PC-3 (cell line): ENCODE results near the gene PRKCE. TPM values are rescaled to one million over a fixed set of nuclear protein-coding genes. Genes with fewer than 3 reads are reported as not detected.
A peak's percentile ranks its signal among the peaks of the same experiment; 100 is the strongest.

Experiments
- ATAC-seq: fragments of 200-7000 bp; cut with Tn5 transposase; 2 replicates; pipeline ENCODE4 v1.9.1; 2020; ENCODE audit warnings: mild to moderate bottlenecking, moderate library complexity
- BruUV-seq: library from RNA; stranded (reverse); fragments of 400-500 nt; replicated peaks from 2 replicates; lab custom pipeline; 2021; lab: Mats Ljungman, UMichigan
- CTCF ChIA-PET: fragments of 300-600 bp; sonication (Branson Sonifier 250); formaldehyde crosslinking; loops from one replicate; lab custom pipeline; 2022; ENCODE audit warnings: antibody characterized with exemption; lab: Charles Lee
- POLR2A ChIA-PET: fragments of 300-600 bp; sonication (Branson Sonifier 250); formaldehyde crosslinking; loops from one replicate; lab custom pipeline; 2022; ENCODE audit warnings: antibody characterized with exemption; ENCODE audit not compliant: unreplicated experiment; lab: Charles Lee
- DNase-seq: peaks from one replicate; pipeline ENCODE4 v3.0.0-alpha.2; 2015
- H2AFZ ChIP-seq: fragments of 300-600 bp; sonication (generic); 2 replicates; pipeline ENCODE4 v1.6.0; 2016; ENCODE audit warnings: antibody characterized with exemption, low read length
- H3F3A ChIP-seq: fragments of 300-600 bp; sonication (generic); one replicate; pipeline ENCODE4 v1.6.0; 2017; ENCODE audit warnings: antibody characterized with exemption, low read length, control low read depth, mild to moderate bottlenecking; ENCODE audit not compliant: unreplicated experiment
- H3K27ac ChIP-seq: fragments of 300-600 bp; sonication (generic); 2 replicates; pipeline ENCODE4 v1.5.1; 2016; ENCODE audit warnings: mild to moderate bottlenecking, low read length
- H3K27me3 ChIP-seq: fragments of 300-600 bp; sonication (generic); 2 replicates; pipeline ENCODE4 v1.6.1; 2016; ENCODE audit warnings: low read length, mixed read lengths
- H3K36me3 ChIP-seq: fragments of 300-600 bp; sonication (generic); 2 replicates; pipeline ENCODE4 v1.6.1; 2016; ENCODE audit warnings: low read depth, mixed run types, low read length, mixed read lengths
- H3K4me1 ChIP-seq: fragments of 300-600 bp; sonication (generic); 2 replicates; pipeline ENCODE4 v1.5.1; 2016; ENCODE audit warnings: low read length; ENCODE audit not compliant: insufficient read depth
- H3K4me2 ChIP-seq: fragments of 300-600 bp; sonication (generic); 2 replicates; pipeline ENCODE4 v1.6.0; 2016; ENCODE audit warnings: low read length
- H3K4me3 ChIP-seq: fragments of 300-600 bp; sonication (generic); 2 replicates; pipeline ENCODE4 v1.5.1; 2016; ENCODE audit warnings: mild to moderate bottlenecking, low read length, mixed read lengths
- H3K79me2 ChIP-seq: fragments of 300-600 bp; sonication (generic); 2 replicates; pipeline ENCODE4 v1.6.1; 2017; ENCODE audit warnings: low read length, mixed read lengths
- H3K9ac ChIP-seq: fragments of 300-600 bp; sonication (generic); 2 replicates; pipeline ENCODE4 v1.6.0; 2016; ENCODE audit warnings: mild to moderate bottlenecking, low read length
- H3K9me2 ChIP-seq: fragments of 300-600 bp; sonication (generic); replicated peaks from 2 replicates; pipeline ENCODE4 v1.6.1; 2016; ENCODE audit warnings: mixed run types, low read length, mixed read lengths
- H3K9me3 ChIP-seq: fragments of 300-600 bp; sonication (generic); 2 replicates; pipeline ENCODE4 v1.6.1; 2016; ENCODE audit warnings: low read length, mixed read lengths
- H4K20me1 ChIP-seq: fragments of 300-600 bp; sonication (generic); 2 replicates; pipeline ENCODE4 v1.6.1; 2016; ENCODE audit warnings: low read length, mixed read lengths
- EZH2 ChIP-seq: fragments of 300-600 bp; sonication (generic); IDR thresholded peaks from one replicate; pipeline ENCODE4 v1.6.1; 2017; ENCODE audit warnings: antibody characterized with exemption, mild to moderate bottlenecking, low read length; ENCODE audit not compliant: unreplicated experiment
- EZH2phosphoT487 ChIP-seq: fragments of 300-600 bp; sonication (generic); IDR thresholded peaks from 2 replicates; pipeline ENCODE4 v1.6.1; 2018; ENCODE audit warnings: mild to moderate bottlenecking, antibody characterized with exemption, low read length, borderline replicate concordance
- intact Hi-C: fragments of 100-400 bp; cut with micrococcal nuclease; formaldehyde crosslinking; loops from 2 replicates; pipeline ENCODE4 v1.9.0; 2023
- total RNA-seq: library from RNA; depleted of rRNA; stranded (reverse); fragments of >200 nt; gene quantifications from 2 replicates; pipeline ENCODE4 v1.2.3, GENCODE V29; 2014
- TF ChIP-seq, protein P1 (sequence below): fragments of 300-600 bp; sonication (generic); conservative IDR thresholded peaks from 2 replicates; pipeline ENCODE4 v1.5.1; 2017; ENCODE audit warnings: antibody characterized with exemption, low read depth, mild to moderate bottlenecking, low read length

The PRKCE gene
- total RNA-seq, 1 experiment from 2014 or later = 7.0 TPM

DNA sequence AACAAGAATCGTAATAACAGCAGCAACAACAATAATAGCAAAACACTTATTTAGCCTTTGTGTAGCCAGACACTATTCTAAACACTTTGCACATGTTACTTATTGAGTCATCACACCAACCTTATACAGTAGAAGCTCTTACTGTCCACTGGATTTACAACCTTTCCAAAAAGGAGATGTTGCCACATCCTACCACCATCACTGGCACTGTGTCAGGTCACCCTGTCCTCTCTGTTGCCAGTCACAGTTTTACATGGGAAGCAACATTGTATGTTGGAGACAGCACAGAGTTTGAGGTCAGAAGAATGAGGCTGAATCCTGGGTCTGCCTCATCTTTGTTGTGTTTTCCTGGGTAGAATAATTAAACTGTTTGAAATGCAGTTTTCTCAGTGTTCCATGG, 444.4 kb downstream of the PRKCE start:
- Histone ChIP-seq H3K27me3 (no peaks in the 10 kb centered on the region), H3K4me1 (peaks cover 25% of the 10 kb centered on the region), H3F3A (peaks cover 4% of the 10 kb centered on the region), H3K9me3 (no peaks in the 10 kb centered on the region), H3K4me2 (no peak overlapping the region), H3K36me3 (no peaks in the 10 kb centered on the region), H2AFZ (no peak overlapping the region), H3K79me2 (no peaks in the 10 kb centered on the region), H3K9ac (no peak overlapping the region), H3K9me2 (no peaks in the 10 kb centered on the region), H4K20me1 (no peaks in the 10 kb centered on the region), H3K27ac (no peak overlapping the region), H3K4me3 (no peak overlapping the region)
- no peak for ATAC-seq
- DNase-seq = no peak
- BruUV-seq = no TSS peak
- ChIA-PET POLR2A (no interaction called here), CTCF (no interaction called here)
- TF ChIP-seq EZH2phosphoT487 = no peak
- TF ChIP-seq EZH2 = no peak
- TF ChIP-seq, protein P1, sequence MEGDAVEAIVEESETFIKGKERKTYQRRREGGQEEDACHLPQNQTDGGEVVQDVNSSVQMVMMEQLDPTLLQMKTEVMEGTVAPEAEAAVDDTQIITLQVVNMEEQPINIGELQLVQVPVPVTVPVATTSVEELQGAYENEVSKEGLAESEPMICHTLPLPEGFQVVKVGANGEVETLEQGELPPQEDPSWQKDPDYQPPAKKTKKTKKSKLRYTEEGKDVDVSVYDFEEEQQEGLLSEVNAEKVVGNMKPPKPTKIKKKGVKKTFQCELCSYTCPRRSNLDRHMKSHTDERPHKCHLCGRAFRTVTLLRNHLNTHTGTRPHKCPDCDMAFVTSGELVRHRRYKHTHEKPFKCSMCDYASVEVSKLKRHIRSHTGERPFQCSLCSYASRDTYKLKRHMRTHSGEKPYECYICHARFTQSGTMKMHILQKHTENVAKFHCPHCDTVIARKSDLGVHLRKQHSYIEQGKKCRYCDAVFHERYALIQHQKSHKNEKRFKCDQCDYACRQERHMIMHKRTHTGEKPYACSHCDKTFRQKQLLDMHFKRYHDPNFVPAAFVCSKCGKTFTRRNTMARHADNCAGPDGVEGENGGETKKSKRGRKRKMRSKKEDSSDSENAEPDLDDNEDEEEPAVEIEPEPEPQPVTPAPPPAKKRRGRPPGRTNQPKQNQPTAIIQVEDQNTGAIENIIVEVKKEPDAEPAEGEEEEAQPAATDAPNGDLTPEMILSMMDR = no peak
- intact Hi-C loops = no loop called here

DNA sequence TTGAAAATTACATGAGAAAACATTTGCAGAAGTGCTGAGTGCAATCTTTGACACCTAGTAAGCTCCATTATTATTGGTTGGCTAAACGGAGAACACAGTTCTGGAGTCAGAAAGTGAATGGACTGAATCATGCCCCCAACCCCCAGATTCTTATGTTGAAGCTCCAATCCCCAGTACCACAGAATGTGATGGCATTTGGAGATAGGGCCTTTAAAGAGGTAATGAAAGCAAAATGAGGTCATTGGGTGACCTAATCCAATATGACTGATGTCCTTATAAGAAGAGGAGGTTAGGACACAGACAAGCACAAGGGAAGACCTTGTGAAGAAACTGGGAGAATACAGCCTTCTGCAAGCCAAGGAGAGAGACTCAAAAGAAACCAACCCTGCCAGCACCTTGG, 444.8 kb downstream of the PRKCE start:
- no peak for ATAC-seq
- Histone ChIP-seq H3K36me3 (no peaks in the 10 kb centered on the region), H4K20me1 (no peaks in the 10 kb centered on the region), H3K27me3 (no peaks in the 10 kb centered on the region), H3K4me1 (peaks cover 25% of the 10 kb centered on the region), H3K27ac (no peak overlapping the region), H2AFZ (no peak overlapping the region), H3K4me2 (no peak overlapping the region), H3K79me2 (no peaks in the 10 kb centered on the region), H3K9me2 (no peaks in the 10 kb centered on the region), H3K9me3 (no peaks in the 10 kb centered on the region), H3F3A (peaks cover 4% of the 10 kb centered on the region), H3K9ac (no peak overlapping the region), H3K4me3 (no peak overlapping the region)
- DNase-seq = no peak
- intact Hi-C loops = no loop called here
- TF ChIP-seq, protein P1 = no peak
- TF ChIP-seq EZH2 (no peak), EZH2phosphoT487 (no peak)
- CTCF ChIA-PET = no interaction called here
- POLR2A ChIA-PET = no interaction called here
- no TSS peak for BruUV-seq

DNA sequence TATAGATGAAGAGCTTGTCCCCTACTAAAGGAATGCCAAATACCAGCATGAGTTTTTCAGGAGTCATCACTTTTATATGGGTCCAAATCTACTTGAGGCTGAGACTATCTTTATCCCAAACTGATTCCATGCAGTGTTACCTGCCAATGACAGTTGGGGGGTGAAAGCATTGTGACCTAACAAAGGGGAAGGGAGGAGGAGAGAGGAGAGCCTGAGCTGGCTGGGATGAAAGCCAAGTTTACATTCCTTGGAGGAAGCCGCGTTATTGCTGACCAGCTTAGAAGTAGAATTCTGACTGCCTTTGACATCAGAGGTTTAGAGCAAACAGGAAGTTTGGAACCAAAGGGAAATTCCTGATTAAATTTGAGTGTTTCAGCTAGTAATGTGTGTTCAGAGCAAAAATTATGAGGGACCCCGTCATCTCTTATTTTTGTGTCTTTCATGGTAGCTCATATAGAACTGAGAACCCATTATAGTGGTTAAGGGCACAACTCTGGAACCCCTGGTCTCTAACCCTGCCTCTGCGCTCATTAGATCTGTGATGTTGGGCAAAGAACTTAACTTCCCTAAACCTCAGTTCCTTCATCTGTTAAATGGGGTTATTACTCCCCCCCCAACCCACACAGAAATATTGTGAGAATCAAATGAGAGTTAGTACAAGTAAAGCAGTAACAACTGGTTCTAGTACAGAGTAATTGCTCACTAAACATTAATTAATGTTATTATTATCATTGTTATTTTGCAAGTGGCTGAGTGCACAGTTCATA, 446.4 kb downstream of the PRKCE start:
- TF ChIP-seq EZH2phosphoT487 (no peak), EZH2 (no peak)
- TF ChIP-seq, protein P1 = no peak
- H3K9me2 ChIP-seq = no peaks in the 10 kb centered on the region
- peak overlapping the region; percentile 95 for H3K27ac ChIP-seq
- H3K4me2 ChIP-seq = peak overlapping the region; percentile 63
- BruUV-seq = no TSS peak
- peak; percentile 97 for DNase-seq
- no peaks in the 10 kb centered on the region for H3K9me3 ChIP-seq
- no peaks in the 10 kb centered on the region for H3K27me3 ChIP-seq
- H3K79me2 ChIP-seq = no peaks in the 10 kb centered on the region
- ChIA-PET POLR2A (interaction anchor here (0.6 kb wide), 1 partner anchor 199 kb away, joined by 3 read pairs; the partner anchor contains the start of gene EPAS1), CTCF (interaction anchor here (0.5 to 0.6 kb wide), 3 partner anchors 45 to 229 kb away, joined by 3 to 5 read pairs (median 3); no protein-coding TSS in a partner anchor)
- no peak overlapping the region for H2AFZ ChIP-seq
- intact Hi-C loops = loop anchor here (1.0 kb wide), 1 partner anchor 25 kb away; no protein-coding TSS in a partner anchor
- H3F3A ChIP-seq = peaks cover 4% of the 10 kb centered on the region
- H4K20me1 ChIP-seq = no peaks in the 10 kb centered on the region
- peaks cover 25% of the 10 kb centered on the region for H3K4me1 ChIP-seq
- peak overlapping the region; percentile 73 for H3K9ac ChIP-seq
- no peaks in the 10 kb centered on the region for H3K36me3 ChIP-seq
- no peak overlapping the region for H3K4me3 ChIP-seq
- ATAC-seq = peak; percentile 83
